ENCODE measurements around the gene C20orf141.

DNA sequence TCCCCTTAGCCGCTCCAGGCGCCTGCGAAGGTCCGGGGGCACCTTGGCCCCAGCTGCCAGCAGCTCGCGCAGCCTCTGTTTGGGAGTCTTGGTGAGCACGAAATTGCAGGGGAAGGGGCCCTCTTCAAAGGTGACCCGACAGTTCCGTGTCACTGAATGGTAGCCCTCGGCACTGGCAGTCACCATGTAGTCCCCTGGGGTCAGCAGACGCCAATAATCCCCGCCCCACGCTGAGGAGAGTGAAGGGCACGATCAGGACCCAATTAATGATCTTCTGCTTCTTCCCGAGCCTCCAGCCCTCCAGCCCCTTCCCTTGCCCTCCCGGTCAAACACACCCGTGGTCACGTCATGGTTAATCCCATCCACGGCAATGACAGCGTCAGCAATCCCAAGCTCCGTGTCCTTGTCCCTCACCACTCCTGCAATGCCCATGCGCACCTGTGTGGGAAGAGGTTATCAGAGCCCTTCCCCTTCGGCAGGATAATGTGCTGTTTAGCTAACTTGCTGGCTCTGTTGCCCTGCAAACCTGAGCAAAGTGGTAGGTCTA, 20.5 kb upstream of the C20orf141 start:
- TF ChIP-seq, protein P1, sequence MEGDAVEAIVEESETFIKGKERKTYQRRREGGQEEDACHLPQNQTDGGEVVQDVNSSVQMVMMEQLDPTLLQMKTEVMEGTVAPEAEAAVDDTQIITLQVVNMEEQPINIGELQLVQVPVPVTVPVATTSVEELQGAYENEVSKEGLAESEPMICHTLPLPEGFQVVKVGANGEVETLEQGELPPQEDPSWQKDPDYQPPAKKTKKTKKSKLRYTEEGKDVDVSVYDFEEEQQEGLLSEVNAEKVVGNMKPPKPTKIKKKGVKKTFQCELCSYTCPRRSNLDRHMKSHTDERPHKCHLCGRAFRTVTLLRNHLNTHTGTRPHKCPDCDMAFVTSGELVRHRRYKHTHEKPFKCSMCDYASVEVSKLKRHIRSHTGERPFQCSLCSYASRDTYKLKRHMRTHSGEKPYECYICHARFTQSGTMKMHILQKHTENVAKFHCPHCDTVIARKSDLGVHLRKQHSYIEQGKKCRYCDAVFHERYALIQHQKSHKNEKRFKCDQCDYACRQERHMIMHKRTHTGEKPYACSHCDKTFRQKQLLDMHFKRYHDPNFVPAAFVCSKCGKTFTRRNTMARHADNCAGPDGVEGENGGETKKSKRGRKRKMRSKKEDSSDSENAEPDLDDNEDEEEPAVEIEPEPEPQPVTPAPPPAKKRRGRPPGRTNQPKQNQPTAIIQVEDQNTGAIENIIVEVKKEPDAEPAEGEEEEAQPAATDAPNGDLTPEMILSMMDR (IDR thresholded peaks at IDR 0.05): no peak
- TF ChIP-seq POLR2AphosphoS5 (IDR thresholded peaks at IDR 0.05; ENCODE audit: insufficient read depth in 1 of 2, low read depth in 1 of 2) (no peak), POLR2A (IDR thresholded peaks at IDR 0.05) (no peak)
